AG20443 (cell line): Measurements from ENCODE around the gene KIAA1191.
"Not testable (repeated sequence)": the region's sequence is repeated elsewhere in the genome, so short reads cannot be mapped to it uniquely, and the experiment has no call there.

Source experiments
- DNase-seq: peaks from one replicate; pipeline ENCODE4 v3.0.0; 2012; ENCODE audit warnings: low spot score, mixed read lengths

KIAA1191 gene

DNA sequence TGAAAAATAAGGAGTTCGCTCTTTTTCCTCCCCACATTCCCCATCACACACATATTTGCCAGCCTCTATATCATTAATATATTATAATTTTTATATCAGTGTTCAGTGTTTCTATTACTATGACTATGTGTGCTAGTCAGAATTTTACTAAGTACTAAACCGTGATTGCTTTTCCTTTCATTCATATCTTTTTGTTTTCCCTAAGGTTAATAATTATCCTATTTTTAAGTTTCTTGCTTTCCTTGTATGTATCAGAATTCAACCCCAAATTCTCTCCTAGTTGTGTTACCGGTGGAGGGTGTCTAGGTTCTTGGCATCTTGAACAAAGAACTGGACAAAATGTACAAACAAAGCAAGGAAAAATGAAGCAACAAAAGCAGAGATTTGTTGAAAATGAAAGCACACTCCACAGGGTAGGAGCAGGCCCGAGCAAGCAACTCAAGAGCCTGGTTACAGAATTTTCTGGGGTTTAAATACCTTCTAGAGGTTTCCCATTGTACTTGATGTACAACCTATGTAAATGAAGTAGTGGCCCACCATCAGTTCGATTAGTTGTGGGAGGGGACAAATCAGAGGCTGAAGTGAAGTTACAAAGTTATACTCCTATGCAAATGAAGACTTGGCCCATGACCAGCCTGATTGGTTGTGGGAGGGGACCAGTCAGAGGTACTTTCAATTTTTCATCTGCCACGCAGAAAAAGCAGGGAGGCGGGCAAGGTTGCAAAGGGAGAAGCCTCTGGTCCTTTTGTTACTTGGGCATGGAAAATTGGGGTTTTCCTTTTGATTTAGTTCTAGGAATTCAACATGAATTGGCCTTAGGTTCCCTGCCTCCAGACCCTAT, 43.8 kb downstream of the KIAA1191 start:
- no peak for DNase-seq

DNA sequence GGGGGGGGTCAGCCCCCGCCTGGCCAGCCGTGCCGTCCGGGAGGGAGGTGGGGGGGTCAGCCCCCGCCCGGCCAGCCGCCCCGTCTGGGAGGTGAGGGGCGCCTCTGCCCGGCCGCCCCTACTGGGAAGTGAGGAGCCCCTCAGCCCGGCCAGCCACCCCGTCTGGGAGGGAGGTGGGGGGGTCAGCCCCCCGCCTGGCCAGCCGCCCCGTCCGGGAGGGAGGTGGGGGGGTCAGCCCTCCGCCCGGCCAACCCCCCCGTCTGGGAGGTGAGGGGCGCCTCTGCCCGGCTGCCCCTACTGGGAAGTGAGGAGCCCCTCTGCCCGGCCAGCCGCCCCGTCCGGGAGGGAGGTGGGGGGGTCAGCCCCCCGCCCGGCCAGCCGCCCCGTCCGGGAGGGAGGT, 56.2 kb downstream of the KIAA1191 start:
- not testable (repeated sequence) for DNase-seq
